Smooth muscle cell of the coronary artery (primary cell): Measurements from ENCODE around the gene RADIL. TPM values are rescaled to one million over a fixed set of nuclear protein-coding genes. Genes with fewer than 3 reads are reported as not detected.

ENCODE experiments used
- total RNA-seq: library from RNA; depleted of rRNA; stranded (reverse); fragments of >200 nt; gene quantifications from 2 replicates; pipeline ENCODE4 v1.2.3, GENCODE V29; 2014; ENCODE audit warnings: low replicate concordance

Gene RADIL
- total RNA-seq = 0.38 TPM in 1 of 2 replicates, not detected in the other

GRCh38 chr7:4883372-4884144 lies at the start of gene RADIL:
Gene RADIL, minus strand, starts transcription at chr7:4883716. Its CDS starts 5,577 bp downstream, at chr7:4878139.

DNA sequence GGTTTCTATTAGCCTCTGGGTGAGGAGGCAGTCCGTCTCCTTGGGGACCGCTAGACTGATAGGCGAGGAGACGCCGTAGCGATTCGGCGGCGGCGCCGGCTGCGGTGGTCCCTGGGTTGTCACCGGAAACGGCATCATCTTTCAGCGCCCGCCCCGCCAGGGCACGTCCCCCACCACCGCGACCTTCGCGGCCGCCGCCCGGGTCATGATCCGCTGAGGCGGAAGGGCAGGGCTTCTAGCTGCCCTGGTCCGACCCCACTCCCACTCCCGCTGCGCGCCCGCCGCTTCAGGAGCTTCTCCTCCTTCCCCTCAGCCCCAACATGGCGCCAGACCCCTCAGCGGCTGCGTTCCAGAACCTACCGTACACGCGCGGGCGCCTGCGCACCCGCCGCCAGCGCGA lies 21.8 kb downstream of the RADIL start, which contains the start of gene PAPOLB:
Gene PAPOLB, minus strand, starts transcription at position 358 of the 400 bp plus-strand sequence. Its CDS starts 220 bp downstream, at position 138.

DNA sequence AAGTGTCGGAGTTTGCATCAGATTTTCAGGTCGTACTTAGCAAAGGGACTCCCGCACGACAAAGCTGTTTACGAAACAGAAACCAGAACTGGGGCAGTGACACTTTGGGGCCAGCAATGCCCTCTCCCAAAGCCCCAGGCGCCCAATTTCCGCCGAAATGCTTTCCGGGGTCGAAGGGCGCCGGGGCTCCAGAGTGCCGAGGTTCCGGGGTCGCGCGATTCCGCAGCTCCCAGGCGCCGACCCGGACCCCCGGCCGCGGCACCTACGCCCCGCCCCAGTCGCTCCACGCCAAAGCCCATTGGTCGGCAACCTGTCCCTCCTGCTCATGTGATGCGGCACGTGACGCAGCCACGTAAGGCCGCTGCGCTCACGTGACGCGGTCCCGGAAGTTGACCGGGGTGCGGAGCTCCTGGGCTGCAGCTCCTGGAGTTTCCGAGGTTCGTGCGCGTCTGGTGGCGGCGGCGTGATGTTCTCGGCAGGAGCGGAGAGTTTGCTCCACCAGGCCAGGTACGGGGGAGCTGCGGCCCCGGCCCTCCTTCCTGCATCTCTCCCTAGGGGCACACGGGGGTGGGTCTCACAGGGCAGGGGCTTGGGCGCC lies 108.2 kb downstream of the RADIL start, which contains the start of gene AP5Z1:
Gene AP5Z1, plus strand, starts transcription at position 374 of the 598 bp plus-strand sequence. Its CDS starts 93 bp downstream, at position 467.

Other genes starting within 250 kb of the RADIL start
- gene FOXK1, start 201.4 kb downstream of the RADIL start, total RNA-seq = 9.7 and 19.2 TPM in 2 replicates
- gene AP5Z1, start 108.1 kb downstream of the RADIL start, total RNA-seq = 14.5 and 22.6 TPM in 2 replicates
- gene PAPOLB, start 21.7 kb downstream of the RADIL start, total RNA-seq = 0.08 TPM in 1 of 2 replicates, not detected in the other
- not detected in 2 replicates for gene MMD2, start 75.5 kb upstream of the RADIL start, total RNA-seq
- gene RBAK, start 162.1 kb upstream of the RADIL start, total RNA-seq = 2.9 and 6.5 TPM in 2 replicates